K562 (cell line): ENCODE measurements around the gene ZNF627. TPM values are rescaled to one million over a fixed set of nuclear protein-coding genes. Genes with fewer than 3 reads are reported as not detected.
A peak's percentile ranks its signal among the peaks of the same experiment; 100 is the strongest.
"Not testable (repeated sequence)": the region's sequence is repeated elsewhere in the genome, so short reads cannot be mapped to it uniquely, and the experiment has no call there.

Source experiments
- ATAC-seq: fragments of 200-7000 bp; cut with Tn5 transposase; 3 replicates; pipeline ENCODE4 v1.9.1; 2020; ENCODE audit warnings: moderate library complexity
- BruUV-seq: library from RNA; stranded (reverse); fragments of 400-500 nt; replicated peaks from 2 replicates; lab custom pipeline; 2021; lab: Mats Ljungman, UMichigan
- CTCF ChIA-PET: fragments of 300-600 bp; formaldehyde crosslinking; extraction: SDS; loops from one replicate; lab custom pipeline; 2021; ENCODE audit warnings: low intra/inter-chr PET ratio; lab: Yijun Ruan, JAX
- POLR2A ChIA-PET: fragments of 300-600, 350-650 bp; sonication (Branson Sonifier 250); formaldehyde crosslinking; extraction: SDS; loops from one replicate; lab custom pipeline; 2021; ENCODE audit warnings: antibody characterized with exemption, inconsistent platforms; lab: Yijun Ruan, JAX
- DNase-seq, 4 experiments: peaks; one replicate each; pipeline versions ENCODE4 v3.0.0 to v3.0.0-alpha.2; 2011 to 2018; ENCODE audit warnings: low spot score in 3 of 4, mixed read lengths in 3 of 4; ENCODE audit errors: extremely low read depth in 1 of 4
- FAIRE-seq: peaks from 2 replicates; lab custom pipeline; 2011; peaks lifted over from hg19 to GRCh38; lab: Jason Lieb, UNC
- H2AFZ ChIP-seq: 2 replicates; pipeline ENCODE4 v1.6.0; 2011; ENCODE audit warnings: low read depth, low read length, control low read depth, inconsistent platforms
- H3K27ac ChIP-seq: fragments of 200-600 bp; 3 replicates; pipeline ENCODE4 v1.8.0; 2011; ENCODE audit warnings: low read depth, mild to moderate bottlenecking, control low read depth, inconsistent platforms, low read length, moderate library complexity, mixed read lengths; ENCODE audit errors: extremely low read depth
- H3K27me3 ChIP-seq, 2 experiments: fragments of 300-600 bp in 1 of 2; 2 replicates in 1 of 2; 3 replicates in 1 of 2; pipeline versions ENCODE4 v1.6.0 to v1.8.0; 2011; ENCODE audit warnings: inconsistent platforms in 2 of 2, low read length in 2 of 2, mild to moderate bottlenecking in 1 of 2, mixed read lengths in 1 of 2, moderate library complexity in 1 of 2; ENCODE audit not compliant: control insufficient read depth in 2 of 2, insufficient read depth in 2 of 2
- H3K36me3 ChIP-seq: fragments of 300-600 bp; 3 replicates; pipeline ENCODE4 v1.8.0; 2011; ENCODE audit warnings: mild to moderate bottlenecking, low read length, inconsistent platforms; ENCODE audit not compliant: control insufficient read depth, insufficient read depth
- H3K4me1 ChIP-seq, 2 experiments: fragments of 200-600 bp in 1 of 2; replicated peaks in 1 of 2; 2 replicates in 1 of 2; 3 replicates in 1 of 2; pipeline versions ENCODE4 v1.5.1 to v1.8.0; 2011; ENCODE audit warnings: inconsistent platforms in 2 of 2, low read length in 2 of 2, mild to moderate bottlenecking in 1 of 2, mixed read lengths in 1 of 2, moderate library complexity in 1 of 2; ENCODE audit not compliant: control insufficient read depth in 2 of 2, insufficient read depth in 2 of 2
- H3K4me2 ChIP-seq: 2 replicates; pipeline ENCODE4 v1.6.1; 2011; ENCODE audit warnings: low read length, control low read depth, inconsistent platforms, mixed read lengths; ENCODE audit not compliant: insufficient read depth
- H3K4me3 ChIP-seq: fragments of 200-600 bp; sonication (generic), shearing (Covaris generic); 2 replicates; pipeline ENCODE4 v1.5.1; 2016; ENCODE audit warnings: control low read depth, inconsistent platforms
- H3K79me2 ChIP-seq: fragments of 200-600 bp; 3 replicates; pipeline ENCODE4 v1.8.0; 2011; ENCODE audit warnings: low read length, inconsistent platforms; ENCODE audit not compliant: control insufficient read depth, insufficient read depth
- H3K9ac ChIP-seq, 2 experiments: 2 replicates each; pipeline versions ENCODE4 v1.6.0 to v1.6.1; 2011; ENCODE audit warnings: low read depth in 2 of 2, low read length in 2 of 2, control low read depth in 1 of 2, inconsistent platforms in 1 of 2, mild to moderate bottlenecking in 1 of 2, mixed read lengths in 1 of 2; ENCODE audit not compliant: insufficient read depth in 1 of 2
- H3K9me1 ChIP-seq: one replicate; pipeline ENCODE4 v1.6.0; 2011; ENCODE audit warnings: inconsistent platforms, mild to moderate bottlenecking, low read length, moderate library complexity; ENCODE audit not compliant: control insufficient read depth, insufficient read depth
- H3K9me3 ChIP-seq: replicated peaks from 2 replicates; pipeline ENCODE4 v1.5.1; 2011; ENCODE audit warnings: low read depth, low read length, inconsistent platforms; ENCODE audit not compliant: control insufficient read depth, insufficient read depth
- H4K20me1 ChIP-seq: replicated peaks from 2 replicates; pipeline ENCODE4 v1.6.1; 2011; ENCODE audit warnings: low read length, inconsistent platforms, mixed read lengths; ENCODE audit not compliant: control insufficient read depth, insufficient read depth
- CEBPB ChIP-seq: fragments of 450-650 bp; IDR thresholded peaks from 2 replicates; pipeline ENCODE4 v1.6.1; 2016; ENCODE audit warnings: missing genetic modification characterization, missing compliant biosample characterization
- ELF1 ChIP-seq: fragments of 200-800 bp; sonication (Bioruptor generic); IDR thresholded peaks from 2 replicates; pipeline ENCODE4 v1.6.1; 2016; ENCODE audit warnings: missing genetic modification characterization, missing compliant biosample characterization
- EP400 ChIP-seq: fragments of 450-650 bp; IDR thresholded peaks from 2 replicates; pipeline ENCODE4 v1.6.1; 2017; ENCODE audit warnings: antibody characterized with exemption, mild to moderate bottlenecking, moderate library complexity
- GTF2B ChIP-seq: IDR thresholded peaks from 2 replicates; pipeline ENCODE4 v1.6.1; 2011; ENCODE audit not compliant: insufficient read length; ENCODE audit errors: extremely low read depth
- ILF3 ChIP-seq: fragments of 450-650 bp; IDR thresholded peaks from 2 replicates; pipeline ENCODE4 v1.6.1; 2018; ENCODE audit warnings: antibody characterized with exemption, mild to moderate bottlenecking, moderate library complexity, borderline replicate concordance
- PCBP1 ChIP-seq: fragments of 200-400 bp; formaldehyde crosslinking; IDR thresholded peaks from 2 replicates; pipeline ENCODE4 v1.6.1; 2018; ENCODE audit warnings: mild to moderate bottlenecking, low read depth, low read length; ENCODE audit not compliant: poor library complexity, severe bottlenecking
- SUPT5H ChIP-seq: fragments of 450-650 bp; IDR thresholded peaks from 2 replicates; pipeline ENCODE4 v1.6.1; 2016
- USF2 ChIP-seq: sonication (generic); formaldehyde crosslinking; IDR thresholded peaks from 2 replicates; pipeline ENCODE4 v1.5.0; 2020; ENCODE audit warnings: missing genetic modification reagents
- ZBTB34 ChIP-seq: fragments of 250-450 bp; sonication (Bioruptor Pico); IDR thresholded peaks from 2 replicates; pipeline ENCODE4 v1.8.0; 2021; ENCODE audit warnings: mild to moderate bottlenecking, moderate library complexity
- ZC3H8 ChIP-seq: fragments of 450-650 bp; IDR thresholded peaks from 2 replicates; pipeline ENCODE4 v1.6.1; 2017
- ZNF212 ChIP-seq: fragments of 450-650 bp; formaldehyde crosslinking; IDR thresholded peaks from 2 replicates; pipeline ENCODE4 v1.4.0; 2020; ENCODE audit warnings: mild to moderate bottlenecking
- ZNF280A ChIP-seq: fragments of 450-650 bp; IDR thresholded peaks from 2 replicates; pipeline ENCODE4 v1.6.1; 2018; ENCODE audit warnings: mild to moderate bottlenecking, low read depth; ENCODE audit not compliant: partially characterized antibody
- WGBS: fragments of 100-300 bp; shearing (Covaris generic); methylation state at CpG from one replicate; pipeline ENCODE4 v1.1.6; 2016; ENCODE audit warnings: low coverage, mixed read lengths; ENCODE audit not compliant: insufficient coverage; ENCODE audit errors: missing lambda C conversion rate; 5-methylcytosine and 5-hydroxymethylcytosine counted together
- in situ Hi-C: fragments of 300-500 bp; cut with MboI; formaldehyde crosslinking; loops from 4 replicates; pipeline ENCODE4 v1.15.0; 2018; ENCODE audit warnings: inconsistent platforms, mixed read lengths
- intact Hi-C: fragments of 100-400 bp; cut with micrococcal nuclease; formaldehyde crosslinking; loops from 2 replicates; pipeline ENCODE4 v1.14.2; 2022
- polyA plus RNA-seq, 8 experiments: library from polyadenylated mRNA; depleted of rRNA in 4 of 8; stranded (reverse) in 5 of 8; unstranded in 3 of 8; fragments of >200 nt; fragmentation: Nextera tagmentation in 2 of 8; fragmentation: Illumina TruSeq in 1 of 8; extraction: Ambion mirVana in 2 of 8; extraction: Trizol in 1 of 8; gene quantifications; 2 replicates each; pipeline versions ENCODE4 v1.2.1 to v1.2.3, GENCODE V29; 2011 to 2014; ENCODE audit warnings: inconsistent platforms in 1 of 8, missing spikeins in 1 of 8
- total RNA-seq, 7 experiments: library from RNA; depleted of rRNA in 6 of 7; stranded (reverse); fragments of >200 nt in 6 of 7; fragmentation: Illumina TruSeq in 2 of 7; extraction: Trizol in 2 of 7; gene quantifications; 2 replicates each; pipeline versions ENCODE4 v1.2.1 to v1.2.3, GENCODE V29; 2011 to 2021; ENCODE audit warnings: low replicate concordance in 1 of 7

The ZNF627 gene
- total and polyA plus RNA-seq, 9 of the 15 experiments (the other 6 are each of a cell fraction or from before 2014, with no cell fraction given) = 6.4 to 19.9 (median 10.6) TPM

GRCh38 chr19:11599704-11600103 lies 2.4 kb downstream of the ZNF627 start:
- intact Hi-C loops, in situ Hi-C loops, BruUV-seq, H3K27ac ChIP-seq, H2AFZ ChIP-seq, H3K9me1 ChIP-seq, ATAC-seq, FAIRE-seq, H3K4me2 ChIP-seq, H3K4me3 ChIP-seq, DNase-seq, H4K20me1 ChIP-seq, H3K27me3 ChIP-seq, CTCF ChIA-PET: not testable (repeated sequence)
- TF ChIP-seq SUPT5H = 0 out of 2 replicates have a peak, but pooled peaks have one; percentile 6
- H3K36me3 ChIP-seq = peaks cover 40% of the 10 kb centered on the region
- peaks cover 13% of the 10 kb centered on the region for H3K9me3 ChIP-seq
- peaks cover 7 to 15% of the 10 kb centered on the region in 2 experiments for H3K4me1 ChIP-seq
- H3K9ac ChIP-seq = 0 out of 4 replicates have a peak overlapping the region, but pooled peaks of 1 of the 2 experiments have one; percentile 2
- H3K79me2 ChIP-seq = peaks cover 70% of the 10 kb centered on the region
- POLR2A ChIA-PET = interaction anchor here (1.2 kb wide), 1 partner anchor 36 kb away, joined by 3 read pairs; no protein-coding TSS in a partner anchor
- WGBS = 92% methylated on average over 8 of the region's 8 CpGs

- no peaks in the 10 kb centered on the region for H3K4me1 ChIP-seq
- H3K79me2 ChIP-seq = peaks cover 46% of the 10 kb centered on the region
- H3K27me3 ChIP-seq = no peaks in the 10 kb centered on the region
- 94% methylated on average over 8 of the region's 8 CpGs for WGBS
- DNase-seq = no peak
- peaks cover 22% of the 10 kb centered on the region for H3K9me3 ChIP-seq
- in situ Hi-C loops = no loop called here
- H2AFZ ChIP-seq = no peak overlapping the region
- peaks cover 35% of the 10 kb centered on the region for H3K36me3 ChIP-seq
- no peak for FAIRE-seq
- H4K20me1 ChIP-seq = no peaks in the 10 kb centered on the region
- H3K4me3 ChIP-seq = no peak overlapping the region
- ChIA-PET POLR2A (no interaction called here), CTCF (no interaction called here)
- no peak overlapping the region for H3K9ac ChIP-seq
- H3K9me1 ChIP-seq = no peaks in the 10 kb centered on the region
- peak; percentile 17; the same call in 1 of the 3 replicates for ATAC-seq
- no TSS peak for BruUV-seq
- intact Hi-C loops = no loop called here
- H3K4me2 ChIP-seq = no peak overlapping the region
- H3K27ac ChIP-seq = no peak overlapping the region
- no peak for TF ChIP-seq EP400
- no peak for TF ChIP-seq CEBPB (tag)
- TF ChIP-seq ELF1 (tag) = no peak
- TF ChIP-seq PCBP1 = no peak
- TF ChIP-seq ZNF212 (CRISPR knock-in tag) = no peak
- TF ChIP-seq GTF2B = no peak
- no peak for TF ChIP-seq USF2 (CRISPR knock-in tag)
- TF ChIP-seq ILF3 = no peak
- peak; percentile 51 for TF ChIP-seq ZNF280A
- no peak for TF ChIP-seq ZBTB34
- TF ChIP-seq ZC3H8 = no peak
Observed at GRCh38 chr19:11606484-11606883, 9.2 kb downstream of the ZNF627 start.
